ENCODE data around the gene FAM13B. TPM values are rescaled to one million over a fixed set of nuclear protein-coding genes. Genes with fewer than 3 reads are reported as not detected.

Gene FAM13B
- total RNA-seq, 1 donor from 2014 or later: 32.0 TPM

DNA sequence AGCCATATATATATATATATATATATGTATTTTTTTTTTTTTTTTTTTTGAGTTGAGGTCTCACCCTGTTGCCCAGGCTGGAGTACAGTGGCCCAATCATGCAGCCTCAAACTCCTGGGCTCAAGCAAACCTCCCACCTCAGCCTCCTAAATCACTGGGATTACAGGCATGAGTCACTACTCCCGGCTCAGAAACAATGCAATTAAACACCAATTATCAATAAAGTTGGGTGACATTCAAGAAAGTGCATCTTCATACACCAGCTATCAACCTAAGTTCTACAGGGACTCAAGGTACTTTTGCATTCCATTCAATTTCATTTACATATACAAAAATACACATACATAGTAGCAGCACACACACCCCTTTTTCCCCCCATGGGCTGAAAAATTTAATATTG lies 7.6 kb downstream of the FAM13B start:
- Mint-ChIP-seq H3K9me3 (ENCODE audit: unreplicated experiment) (no peaks in the 10 kb centered on the region), H3K27me3 (ENCODE audit: low read depth, unreplicated experiment) (no peaks in the 10 kb centered on the region), H3K4me3 (ENCODE audit: unreplicated experiment) (no peak overlapping the region), H3K4me1 (ENCODE audit: low read depth, unreplicated experiment) (peaks cover 20% of the 10 kb centered on the region), H3K36me3 (ENCODE audit: low read depth, unreplicated experiment) (peaks cover 5% of the 10 kb centered on the region), H3K27ac (ENCODE audit: unreplicated experiment) (no peak overlapping the region)
- Histone ChIP-seq H3K9me3 (ENCODE audit: insufficient read depth, low read depth, low read length) (no peaks in the 10 kb centered on the region), H2AFZ (ENCODE audit: low read depth, low read length) (no peak overlapping the region), H3K9ac (ENCODE audit: low read length) (no peak overlapping the region), H3K4me2 (ENCODE audit: low read length) (no peak overlapping the region), H3K79me2 (ENCODE audit: insufficient read depth, low read length) (peaks cover 100% of the 10 kb centered on the region), H3K27me3 (ENCODE audit: insufficient read depth, low read length) (no peaks in the 10 kb centered on the region), H3K27ac (ENCODE audit: low read depth, low read length) (no peak overlapping the region), H3K4me1 (ENCODE audit: insufficient read depth, low read length) (no peaks in the 10 kb centered on the region), H4K20me1 (ENCODE audit: insufficient read depth, low read length) (peaks cover 96% of the 10 kb centered on the region), H3K4me3 (ENCODE audit: insufficient read depth, low read depth, low read length) (no peak overlapping the region), H3K36me3 (ENCODE audit: insufficient read depth, low read length) (no peaks in the 10 kb centered on the region)
- FAIRE-seq: no peak
- no peak for TF ChIP-seq EZH2 (IDR thresholded peaks at IDR 0.05; ENCODE audit: insufficient read depth, low read length)
- no peak for TF ChIP-seq CTCF (IDR thresholded peaks at IDR 0.05; ENCODE audit: insufficient read depth, low read depth, low read length)
- no peak for DNase-seq (ENCODE audit: low read depth)

GRCh38 chr5:138024117-138024516 lies 8.8 kb downstream of the FAM13B start:
- no peak overlapping the region for H3K4me3 ChIP-seq (ENCODE audit: insufficient read depth, low read depth, low read length)
- no peaks in the 10 kb centered on the region for H3K27me3 Mint-ChIP-seq (ENCODE audit: low read depth, unreplicated experiment)
- H3K27me3 ChIP-seq (ENCODE audit: insufficient read depth, low read length): no peaks in the 10 kb centered on the region
- no peak overlapping the region for H2AFZ ChIP-seq (ENCODE audit: low read depth, low read length)
- no peaks in the 10 kb centered on the region for H3K9me3 Mint-ChIP-seq (ENCODE audit: unreplicated experiment)
- no peak overlapping the region for H3K27ac ChIP-seq (ENCODE audit: low read depth, low read length)
- DNase-seq (ENCODE audit: low read depth) (no peak), FAIRE-seq (no peak)
- H3K4me1 ChIP-seq (ENCODE audit: insufficient read depth, low read length): no peaks in the 10 kb centered on the region
- H3K36me3 Mint-ChIP-seq (ENCODE audit: low read depth, unreplicated experiment): peaks cover 8% of the 10 kb centered on the region
- H4K20me1 ChIP-seq (ENCODE audit: insufficient read depth, low read length): peaks cover 87% of the 10 kb centered on the region
- no peak overlapping the region for H3K9ac ChIP-seq (ENCODE audit: low read length)
- TF ChIP-seq EZH2 (IDR thresholded peaks at IDR 0.05; ENCODE audit: insufficient read depth, low read length): no peak
- no peak for TF ChIP-seq CTCF (IDR thresholded peaks at IDR 0.05; ENCODE audit: insufficient read depth, low read depth, low read length)
- no peaks in the 10 kb centered on the region for H3K36me3 ChIP-seq (ENCODE audit: insufficient read depth, low read length)
- H3K4me1 Mint-ChIP-seq (ENCODE audit: low read depth, unreplicated experiment): peaks cover 17% of the 10 kb centered on the region
- no peak overlapping the region for H3K27ac Mint-ChIP-seq (ENCODE audit: unreplicated experiment)
- H3K4me2 ChIP-seq (ENCODE audit: low read length): no peak overlapping the region
- H3K79me2 ChIP-seq (ENCODE audit: insufficient read depth, low read length): peaks cover 89% of the 10 kb centered on the region
- no peak overlapping the region for H3K4me3 Mint-ChIP-seq (ENCODE audit: unreplicated experiment)
- H3K9me3 ChIP-seq (ENCODE audit: insufficient read depth, low read depth, low read length): no peaks in the 10 kb centered on the region

DNA sequence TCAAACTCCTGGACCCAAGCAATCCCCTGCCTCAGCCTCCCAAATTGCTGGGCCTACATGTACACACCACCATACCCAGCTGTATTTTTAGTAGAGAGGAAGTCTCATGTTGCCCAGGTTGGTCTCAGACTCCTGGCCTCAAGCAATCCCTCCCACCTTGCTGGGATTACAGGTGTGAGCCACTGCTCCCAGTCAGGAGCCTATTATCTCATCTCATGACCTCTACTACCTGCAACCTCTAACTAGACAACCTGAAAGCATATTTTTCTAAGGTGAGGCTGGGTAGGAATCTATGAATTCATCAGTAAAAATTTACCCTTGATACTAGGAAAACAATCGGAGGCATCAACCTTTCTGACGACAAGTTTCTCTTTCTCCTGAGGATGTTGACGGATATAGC lies 10.0 kb downstream of the FAM13B start:
- Mint-ChIP-seq H3K36me3 (ENCODE audit: low read depth, unreplicated experiment) (peaks cover 9% of the 10 kb centered on the region), H3K4me1 (ENCODE audit: low read depth, unreplicated experiment) (peaks cover 27% of the 10 kb centered on the region), H3K4me3 (ENCODE audit: unreplicated experiment) (no peak overlapping the region), H3K27me3 (ENCODE audit: low read depth, unreplicated experiment) (no peaks in the 10 kb centered on the region), H3K9me3 (ENCODE audit: unreplicated experiment) (no peaks in the 10 kb centered on the region), H3K27ac (ENCODE audit: unreplicated experiment) (no peak overlapping the region)
- Histone ChIP-seq H3K36me3 (ENCODE audit: insufficient read depth, low read length) (peaks cover 5% of the 10 kb centered on the region), H3K27me3 (ENCODE audit: insufficient read depth, low read length) (no peaks in the 10 kb centered on the region), H3K27ac (ENCODE audit: low read depth, low read length) (no peak overlapping the region), H3K4me3 (ENCODE audit: insufficient read depth, low read depth, low read length) (no peak overlapping the region), H3K9ac (ENCODE audit: low read length) (no peak overlapping the region), H4K20me1 (ENCODE audit: insufficient read depth, low read length) (peaks cover 79% of the 10 kb centered on the region), H3K9me3 (ENCODE audit: insufficient read depth, low read depth, low read length) (no peaks in the 10 kb centered on the region), H2AFZ (ENCODE audit: low read depth, low read length) (no peak overlapping the region), H3K79me2 (ENCODE audit: insufficient read depth, low read length) (peaks cover 82% of the 10 kb centered on the region), H3K4me1 (ENCODE audit: insufficient read depth, low read length) (no peaks in the 10 kb centered on the region), H3K4me2 (ENCODE audit: low read length) (no peak overlapping the region)
- FAIRE-seq (no peak), DNase-seq (ENCODE audit: low read depth) (no peak)
- TF ChIP-seq CTCF (IDR thresholded peaks at IDR 0.05; ENCODE audit: insufficient read depth, low read depth, low read length): no peak
- no peak for TF ChIP-seq EZH2 (IDR thresholded peaks at IDR 0.05; ENCODE audit: insufficient read depth, low read length)
